GM10266 (cell line): ENCODE data around the gene RCN1.

Experiments used
- DNase-seq: peaks from one replicate; pipeline ENCODE4 v3.0.0; 2012; ENCODE audit errors: extremely low spot score
- TF ChIP-seq, protein P1 (sequence below): IDR thresholded peaks from 2 replicates; pipeline ENCODE4 v1.5.1; 2012; ENCODE audit warnings: mild to moderate bottlenecking, low read depth; ENCODE audit not compliant: control insufficient read depth, insufficient read depth; ENCODE audit errors: missing control alignments

RCN1 gene

GRCh38 chr11:32080361-32080980 is 10.4 kb upstream of the RCN1 start:
- DNase-seq = no peak
- TF ChIP-seq, protein P1, sequence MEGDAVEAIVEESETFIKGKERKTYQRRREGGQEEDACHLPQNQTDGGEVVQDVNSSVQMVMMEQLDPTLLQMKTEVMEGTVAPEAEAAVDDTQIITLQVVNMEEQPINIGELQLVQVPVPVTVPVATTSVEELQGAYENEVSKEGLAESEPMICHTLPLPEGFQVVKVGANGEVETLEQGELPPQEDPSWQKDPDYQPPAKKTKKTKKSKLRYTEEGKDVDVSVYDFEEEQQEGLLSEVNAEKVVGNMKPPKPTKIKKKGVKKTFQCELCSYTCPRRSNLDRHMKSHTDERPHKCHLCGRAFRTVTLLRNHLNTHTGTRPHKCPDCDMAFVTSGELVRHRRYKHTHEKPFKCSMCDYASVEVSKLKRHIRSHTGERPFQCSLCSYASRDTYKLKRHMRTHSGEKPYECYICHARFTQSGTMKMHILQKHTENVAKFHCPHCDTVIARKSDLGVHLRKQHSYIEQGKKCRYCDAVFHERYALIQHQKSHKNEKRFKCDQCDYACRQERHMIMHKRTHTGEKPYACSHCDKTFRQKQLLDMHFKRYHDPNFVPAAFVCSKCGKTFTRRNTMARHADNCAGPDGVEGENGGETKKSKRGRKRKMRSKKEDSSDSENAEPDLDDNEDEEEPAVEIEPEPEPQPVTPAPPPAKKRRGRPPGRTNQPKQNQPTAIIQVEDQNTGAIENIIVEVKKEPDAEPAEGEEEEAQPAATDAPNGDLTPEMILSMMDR = no peak

- DNase-seq = no peak
- TF ChIP-seq, protein P1 = no peak
Observed at GRCh38 chr11:32081129-32081641, 9.7 kb upstream of the RCN1 start.

DNA sequence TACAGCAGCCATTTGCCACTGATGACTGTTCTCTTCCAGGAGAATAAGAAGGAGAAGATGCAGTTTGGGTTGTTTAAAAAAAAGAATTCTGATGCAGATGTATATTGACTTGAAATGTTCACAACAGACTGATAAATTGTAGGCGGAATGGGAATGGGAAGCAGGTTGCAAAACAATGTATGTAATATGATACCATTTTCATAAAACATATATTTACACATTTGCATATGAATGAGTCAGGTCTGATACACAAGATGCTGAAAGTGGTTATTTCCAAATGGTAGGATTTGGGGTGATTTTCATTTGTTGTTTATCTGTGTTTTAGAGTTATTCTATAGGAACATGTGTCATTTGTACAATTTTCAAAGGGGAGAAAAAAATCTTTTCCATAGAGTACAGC is 9.0 kb upstream of the RCN1 start:
- DNase-seq = no peak

GRCh38 chr11:32082346-32082986 is 8.4 kb upstream of the RCN1 start:
- TF ChIP-seq, protein P1 = no peak

More for the DNA sequence above, 9.0 kb upstream of the RCN1 start:
- TF ChIP-seq, protein P1 = no peak

GRCh38 chr11:32087597-32087996 is 3.3 kb upstream of the RCN1 start:
- TF ChIP-seq, protein P1 = no peak
- DNase-seq = no peak

More at GRCh38 chr11:32082346-32082986, 8.4 kb upstream of the RCN1 start:
- no peak for DNase-seq

DNA sequence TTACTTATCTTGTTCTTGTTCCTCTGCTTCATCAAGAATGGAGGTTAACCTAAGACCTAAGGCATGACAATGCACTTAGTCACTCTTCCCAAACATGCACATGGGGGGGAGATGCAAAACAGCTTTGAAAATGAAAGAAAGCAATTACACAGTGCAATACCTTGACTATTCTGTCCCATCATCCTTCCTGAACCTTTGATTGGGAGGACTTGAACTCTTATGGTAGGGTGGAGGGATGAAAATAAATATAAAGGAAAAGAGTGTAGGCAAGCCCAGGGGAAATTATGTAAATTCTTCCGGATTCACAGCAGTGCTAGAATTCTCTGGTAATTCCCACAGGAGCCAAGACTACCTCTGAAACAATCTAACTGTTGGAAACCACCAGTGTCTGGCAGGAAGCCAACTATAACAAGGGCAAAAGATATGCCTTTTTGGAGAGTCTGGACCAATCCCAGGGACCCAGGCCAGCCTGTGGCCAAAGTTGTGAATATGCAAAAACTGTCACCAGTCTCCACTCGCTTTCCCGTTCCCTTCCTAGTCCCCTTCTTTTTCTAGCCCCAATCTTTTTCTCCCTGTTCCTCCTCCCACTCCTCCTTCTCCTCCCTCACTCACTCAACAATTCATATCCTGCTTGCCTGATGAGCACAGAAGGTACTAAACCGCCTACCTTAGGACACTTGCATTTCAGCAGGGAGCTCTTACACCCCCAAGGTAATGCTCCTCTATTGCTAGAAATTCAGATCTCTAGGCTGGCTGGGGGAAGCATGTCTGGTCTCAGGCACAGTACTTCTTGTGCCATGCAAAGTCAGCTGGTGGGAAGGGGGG is 2.5 kb upstream of the RCN1 start:
- TF ChIP-seq, protein P1 = no peak
- DNase-seq = peak; percentile 50
